ENCODE results near the gene CBX3.
"Not testable (repeated sequence)": the region's sequence is repeated elsewhere in the genome, so short reads cannot be mapped to it uniquely, and the experiment has no call there.

Gene CBX3

GRCh38 chr7:26202019-26202990 lies 760 bp downstream of the CBX3 start:
- DNase-seq (ENCODE audit: low read depth in 2 of 2) = peak in 1 of 2 donors; percentile 30

DNA sequence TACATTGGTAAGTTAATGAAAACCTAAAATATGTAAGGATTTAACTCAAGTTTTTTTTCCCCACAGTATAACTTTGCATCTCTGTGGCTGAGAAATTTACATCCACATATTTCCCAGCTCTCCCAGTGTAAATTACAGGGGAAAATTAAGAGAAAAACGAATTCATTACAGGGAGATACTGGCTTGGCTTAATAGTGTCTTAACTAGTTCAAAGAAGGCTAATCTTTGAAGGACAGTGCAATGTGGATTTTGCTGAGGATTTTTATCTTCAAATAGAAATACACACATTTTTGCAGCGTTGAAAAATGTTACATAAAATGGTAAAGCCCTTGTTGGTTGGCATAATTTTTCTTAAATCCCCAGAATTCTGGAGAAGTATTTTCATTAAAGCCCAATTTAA lies 1.5 kb downstream of the CBX3 start:
- DNase-seq (ENCODE audit: low read depth in 2 of 2) = no peak

DNA sequence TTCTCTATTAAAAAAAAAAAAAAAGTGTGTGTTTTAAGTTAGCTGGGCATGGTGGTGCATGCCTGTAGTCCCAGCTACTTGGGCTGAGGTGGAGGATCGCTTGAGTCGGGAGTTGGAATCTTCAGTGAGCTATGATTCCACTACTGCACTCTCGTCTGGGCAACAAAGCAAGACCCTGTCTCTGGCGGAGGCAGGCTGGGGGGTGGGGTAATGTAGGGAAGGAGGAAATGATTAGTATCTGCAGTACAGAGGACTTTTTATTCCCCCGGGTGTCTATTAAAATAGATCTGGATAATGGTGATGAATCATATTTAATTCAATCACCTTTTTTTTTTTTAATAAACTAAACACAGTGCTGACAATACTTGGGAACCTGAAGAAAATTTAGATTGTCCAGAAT lies 6.5 kb downstream of the CBX3 start:
- no peak for DNase-seq (ENCODE audit: low read depth in 2 of 2)

- no peak for DNase-seq (ENCODE audit: low read depth in 2 of 2)
These were observed 11.6 kb downstream of the CBX3 start for GRCh38 chr7:26212921-26213718.

DNA sequence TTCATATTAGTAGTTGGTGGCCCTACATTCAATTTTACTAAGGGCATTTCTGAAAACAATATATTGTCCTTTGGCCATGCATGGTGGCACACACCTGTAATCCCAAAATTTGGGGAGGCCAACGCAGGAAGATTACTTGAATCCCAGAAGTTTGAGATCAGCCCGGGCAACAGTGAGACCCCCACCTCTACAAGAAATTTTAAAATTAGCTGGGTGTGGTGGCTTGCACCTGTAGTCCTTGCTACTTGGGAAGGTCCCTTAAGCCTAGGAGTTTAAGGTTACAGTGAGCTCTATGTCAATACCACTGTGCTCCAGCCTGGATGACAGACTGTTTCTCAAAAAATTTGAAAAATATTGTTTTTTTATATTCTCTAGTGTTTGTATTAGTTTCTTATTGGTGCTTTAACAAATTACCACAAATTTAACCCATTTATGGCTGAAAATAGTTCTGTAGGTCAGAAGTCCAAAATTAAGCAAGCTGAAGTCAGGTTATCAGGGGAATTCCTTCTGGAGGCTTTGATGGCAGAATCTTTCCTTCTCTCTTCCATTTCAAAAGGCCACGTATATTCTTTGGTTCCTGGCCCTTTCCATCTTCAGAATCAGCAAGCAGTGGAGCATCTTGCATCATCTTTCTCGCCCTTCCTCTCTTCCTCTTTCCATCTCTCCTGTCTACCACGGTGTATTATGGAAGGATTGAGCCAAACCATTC lies 12.4 kb downstream of the CBX3 start:
- no peak for DNase-seq (ENCODE audit: low read depth in 2 of 2)

DNA sequence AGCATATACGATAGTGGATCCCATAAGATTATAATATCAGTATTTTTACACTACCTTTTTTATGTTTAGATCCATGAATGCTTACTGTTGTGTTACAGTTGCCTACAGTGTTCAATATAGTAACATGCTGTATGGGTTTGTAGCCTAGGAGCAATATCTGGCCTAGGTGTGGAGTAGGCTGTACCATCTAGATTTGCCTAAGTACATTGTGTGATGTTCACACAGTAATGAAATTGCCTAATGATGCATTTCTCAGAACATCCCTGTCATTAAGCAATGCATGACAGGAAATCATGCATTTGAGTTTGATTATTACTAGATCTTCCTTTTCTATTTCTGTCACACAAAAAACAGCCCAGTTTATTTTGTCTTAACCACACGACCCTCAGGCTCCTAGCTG lies 14.5 kb downstream of the CBX3 start:
- no peak for DNase-seq (ENCODE audit: low read depth in 2 of 2)

DNA sequence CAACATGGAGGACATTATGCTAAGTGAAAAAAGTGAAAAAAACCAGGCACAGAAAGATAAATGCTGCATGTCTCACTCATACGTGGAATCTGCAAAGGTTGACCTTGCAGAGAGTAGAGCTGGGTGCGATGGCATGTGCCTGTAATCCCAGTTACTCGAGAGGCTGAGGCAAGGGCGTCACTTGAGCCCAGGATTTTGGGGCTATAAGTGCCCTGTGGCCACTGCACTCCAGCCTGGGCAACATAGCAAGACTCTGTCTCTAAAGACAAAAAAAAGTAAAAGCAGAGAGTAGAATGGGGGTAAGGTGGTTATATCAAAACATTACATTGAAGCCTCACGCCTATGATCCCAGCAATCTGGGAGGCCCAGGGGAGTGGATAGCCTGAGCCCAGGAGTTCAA lies 22.8 kb downstream of the CBX3 start:
- DNase-seq (ENCODE audit: low read depth in 2 of 2) = no peak

GRCh38 chr7:26227987-26228386 lies 26.4 kb downstream of the CBX3 start:
- no peak for DNase-seq (ENCODE audit: low read depth in 2 of 2)

GRCh38 chr7:26233902-26234511 lies 32.5 kb downstream of the CBX3 start:
- no peak for DNase-seq (ENCODE audit: low read depth in 2 of 2)

GRCh38 chr7:26237035-26237807 lies 35.7 kb downstream of the CBX3 start:
- DNase-seq (ENCODE audit: low read depth in 2 of 2) = no peak

DNA sequence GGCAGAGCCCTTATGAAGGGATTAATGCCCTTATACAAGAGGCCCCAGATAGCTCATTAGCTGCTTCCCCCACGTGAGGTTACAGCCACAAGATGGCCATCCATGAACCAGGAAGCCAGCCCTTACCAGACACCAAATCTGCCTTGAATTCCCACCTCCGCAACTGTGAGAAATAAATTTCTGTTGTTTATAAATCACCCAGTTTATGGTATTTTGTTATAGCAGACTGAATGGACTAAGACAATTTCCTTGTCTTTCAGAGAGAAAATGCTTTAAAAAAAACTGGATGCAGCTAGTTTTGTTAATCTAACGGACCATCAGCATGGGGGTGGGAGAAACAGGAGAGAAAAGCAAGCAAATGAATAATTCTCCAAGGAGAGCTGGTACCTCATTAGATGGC lies 36.5 kb downstream of the CBX3 start:
- DNase-seq (ENCODE audit: low read depth in 2 of 2) = no peak

DNA sequence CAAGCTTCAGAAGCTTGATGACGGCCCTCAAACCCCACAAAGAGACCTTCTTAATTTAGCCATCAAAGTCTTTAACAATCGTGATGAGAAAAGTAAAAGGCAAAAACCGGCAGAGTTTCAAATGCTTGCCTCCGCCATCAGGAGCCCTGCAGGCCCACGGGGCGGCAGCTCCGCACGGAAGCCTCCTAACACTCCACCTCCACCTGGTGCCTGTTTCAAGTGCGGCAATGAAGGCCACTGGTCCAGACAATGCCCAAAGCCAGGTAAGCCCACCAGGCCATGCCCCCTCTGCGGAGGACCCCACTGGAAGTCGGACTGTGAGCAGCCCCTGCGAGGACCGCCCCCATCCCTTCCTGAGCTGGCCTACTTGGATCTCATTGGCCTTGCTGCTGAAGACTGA lies 43.6 kb downstream of the CBX3 start:
- DNase-seq (ENCODE audit: low read depth in 2 of 2) = no peak

GRCh38 chr7:26250239-26250638 lies 48.7 kb downstream of the CBX3 start:
- DNase-seq (ENCODE audit: low read depth in 2 of 2) = no peak

DNA sequence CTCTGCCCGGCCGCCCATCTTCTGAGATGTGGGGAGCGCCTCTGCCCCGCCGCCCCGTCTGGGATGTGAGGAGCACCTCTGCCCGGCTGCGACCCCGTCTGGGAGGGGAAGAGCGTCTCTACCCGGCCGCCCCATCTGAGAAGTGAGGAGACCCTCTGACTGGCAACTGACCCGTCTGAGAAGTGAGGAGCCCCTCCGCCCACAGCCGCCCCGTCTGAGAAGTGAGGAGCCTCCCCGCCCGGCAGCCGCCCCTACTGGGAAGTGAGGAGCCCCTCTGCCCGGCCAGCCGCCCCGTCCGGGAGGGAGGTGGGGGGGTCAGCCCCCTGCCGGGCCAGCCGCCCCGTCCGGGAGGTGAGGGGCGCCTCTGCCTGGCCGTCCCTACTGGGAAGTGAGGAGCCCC lies 60.3 kb downstream of the CBX3 start:
- not testable (repeated sequence) for DNase-seq (ENCODE audit: low read depth in 2 of 2)
